T-helper 9 cell (primary cell): ENCODE data around the gene PRICKLE2.

Experiments used
- DNase-seq: peaks from one replicate; pipeline ENCODE4 v3.0.0-alpha.2; 2020
- total RNA-seq, 2 donors: gene quantifications; one replicate each; lab custom pipeline; 2026; lab: John Stamatoyannopoulos, UW

The PRICKLE2 gene
- total RNA-seq: 0 reads per million in 2 donors

- DNase-seq: no peak
Measured at GRCh38 chr3:64224826-64225610, at the start of gene PRICKLE2. PRICKLE2 (minus strand) TSS chr3:64225466; CDS start chr3:64198927, 26,539 bp downstream.

- no peak for DNase-seq
Measured at GRCh38 chr3:64272842-64273241, 47.6 kb upstream of the PRICKLE2 start.

- no peak for DNase-seq
Measured at GRCh38 chr3:64272271-64272670, 47.0 kb upstream of the PRICKLE2 start.

GRCh38 chr3:64271631-64272030, 46.4 kb upstream of the PRICKLE2 start:
- no peak for DNase-seq

GRCh38 chr3:64270866-64271260, 45.6 kb upstream of the PRICKLE2 start:
- no peak for DNase-seq

- no peak for DNase-seq
Measured at GRCh38 chr3:64270142-64270865, 45.0 kb upstream of the PRICKLE2 start.

GRCh38 chr3:64268926-64269325, 43.7 kb upstream of the PRICKLE2 start:
- no peak for DNase-seq

- DNase-seq: no peak
Measured at GRCh38 chr3:64267721-64268604, 42.7 kb upstream of the PRICKLE2 start.

- no peak for DNase-seq
Measured at GRCh38 chr3:64266983-64267382, 41.7 kb upstream of the PRICKLE2 start.

- no peak for DNase-seq
Measured at GRCh38 chr3:64266065-64266931, 41.0 kb upstream of the PRICKLE2 start.

GRCh38 chr3:64265646-64266045, 40.4 kb upstream of the PRICKLE2 start:
- no peak for DNase-seq

- no peak for DNase-seq
Measured at GRCh38 chr3:64264501-64265109, 39.3 kb upstream of the PRICKLE2 start.

GRCh38 chr3:64262574-64263114, 37.4 kb upstream of the PRICKLE2 start:
- no peak for DNase-seq

GRCh38 chr3:64260431-64260830, 35.2 kb upstream of the PRICKLE2 start:
- no peak for DNase-seq

GRCh38 chr3:64259636-64260035, 34.4 kb upstream of the PRICKLE2 start:
- DNase-seq: no peak

GRCh38 chr3:64257100-64257755, 32.0 kb upstream of the PRICKLE2 start:
- DNase-seq: no peak

GRCh38 chr3:64255741-64256340, 30.6 kb upstream of the PRICKLE2 start:
- DNase-seq: no peak

GRCh38 chr3:64254443-64254842, 29.2 kb upstream of the PRICKLE2 start:
- no peak for DNase-seq

GRCh38 chr3:64253689-64254088, 28.4 kb upstream of the PRICKLE2 start:
- no peak for DNase-seq

GRCh38 chr3:64251019-64251418, 25.8 kb upstream of the PRICKLE2 start:
- no peak for DNase-seq
